Measurements from ENCODE around the gene LRCH1.

Gene LRCH1

DNA sequence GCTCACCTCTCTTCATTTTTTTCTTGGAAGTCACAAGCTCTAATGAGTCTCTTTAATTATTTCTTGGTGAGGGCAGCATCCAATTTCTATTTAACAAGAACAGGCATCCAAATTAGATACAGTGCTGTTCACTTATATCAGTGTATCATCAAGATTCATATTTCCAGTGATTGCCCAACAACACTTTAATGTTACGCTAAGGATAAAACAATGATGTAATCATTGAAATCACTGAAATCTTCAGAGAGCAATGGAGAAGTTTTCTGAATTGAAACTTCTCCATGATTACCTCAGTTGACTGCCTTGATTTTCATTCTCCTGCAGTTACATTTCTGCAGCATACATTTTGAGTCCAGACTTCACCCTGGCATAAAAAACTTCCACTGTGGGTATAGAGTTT lies 17.1 kb upstream of the LRCH1 start:
- DNase-seq = no peak

DNA sequence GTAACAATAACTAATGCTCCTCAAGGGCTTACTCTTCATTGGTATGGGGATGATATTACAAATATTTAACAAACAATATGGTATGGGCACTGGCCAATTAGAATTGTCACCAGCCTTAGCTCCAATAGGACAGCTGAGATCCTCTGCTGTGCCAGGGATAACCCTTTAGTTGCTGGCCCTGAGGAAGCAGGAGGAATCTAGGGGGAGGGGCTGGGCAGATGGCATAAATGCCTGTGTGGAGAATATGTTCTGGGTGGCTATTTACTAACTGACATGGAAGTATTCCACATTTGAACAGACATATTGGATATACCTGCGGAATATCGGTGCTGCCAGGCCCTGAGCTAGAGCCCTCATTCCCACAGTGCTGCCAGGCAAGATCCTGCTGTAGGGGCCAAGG lies 16.6 kb upstream of the LRCH1 start:
- DNase-seq = no peak

- no peak for DNase-seq
Observed at GRCh38 chr13:46539231-46539630, 13.7 kb upstream of the LRCH1 start.

GRCh38 chr13:46541210-46541609 lies 11.8 kb upstream of the LRCH1 start:
- DNase-seq = no peak

- DNase-seq = no peak
Observed at GRCh38 chr13:46542833-46543232, 10.1 kb upstream of the LRCH1 start.

DNA sequence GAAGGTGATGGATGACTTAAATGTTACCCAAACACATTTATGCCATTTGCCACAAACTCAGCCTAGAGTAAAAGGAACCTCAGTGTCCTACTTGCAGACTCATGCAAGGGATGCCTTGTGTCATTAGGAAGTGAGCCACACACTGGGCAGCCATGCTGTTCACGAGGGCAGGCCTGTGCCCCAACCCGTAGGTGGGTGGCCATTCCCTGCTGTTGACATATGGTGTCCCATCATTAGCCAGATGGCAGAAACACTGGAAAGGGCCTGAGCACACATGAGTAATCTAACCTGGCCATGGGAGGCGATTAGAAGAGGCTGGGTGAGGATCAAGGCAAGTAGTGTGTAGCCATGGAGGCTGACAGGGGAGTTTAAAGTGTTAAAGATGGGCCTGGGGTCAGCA lies 9.7 kb upstream of the LRCH1 start:
- DNase-seq = no peak

- DNase-seq = no peak
Observed at GRCh38 chr13:46544208-46544607, 8.8 kb upstream of the LRCH1 start.

DNA sequence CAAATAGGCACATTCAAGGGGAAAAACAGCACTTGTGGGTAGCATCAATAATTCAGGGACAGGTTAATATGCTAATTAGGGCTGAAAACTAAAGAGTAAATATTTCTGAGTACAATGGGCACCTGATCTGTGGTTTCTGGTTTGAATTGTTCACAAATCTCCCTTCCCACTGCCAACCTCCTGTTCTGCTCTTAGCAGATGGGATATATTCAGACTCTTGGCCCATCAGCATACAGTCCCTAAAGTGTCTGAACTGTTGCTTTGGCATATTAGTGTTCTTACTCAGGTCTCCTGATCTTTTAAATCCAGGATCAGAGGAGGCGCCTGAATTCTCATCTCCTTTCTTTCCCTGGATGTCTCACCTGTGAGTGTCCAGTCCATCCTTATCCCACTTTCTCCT lies 8.2 kb upstream of the LRCH1 start:
- DNase-seq = no peak

DNA sequence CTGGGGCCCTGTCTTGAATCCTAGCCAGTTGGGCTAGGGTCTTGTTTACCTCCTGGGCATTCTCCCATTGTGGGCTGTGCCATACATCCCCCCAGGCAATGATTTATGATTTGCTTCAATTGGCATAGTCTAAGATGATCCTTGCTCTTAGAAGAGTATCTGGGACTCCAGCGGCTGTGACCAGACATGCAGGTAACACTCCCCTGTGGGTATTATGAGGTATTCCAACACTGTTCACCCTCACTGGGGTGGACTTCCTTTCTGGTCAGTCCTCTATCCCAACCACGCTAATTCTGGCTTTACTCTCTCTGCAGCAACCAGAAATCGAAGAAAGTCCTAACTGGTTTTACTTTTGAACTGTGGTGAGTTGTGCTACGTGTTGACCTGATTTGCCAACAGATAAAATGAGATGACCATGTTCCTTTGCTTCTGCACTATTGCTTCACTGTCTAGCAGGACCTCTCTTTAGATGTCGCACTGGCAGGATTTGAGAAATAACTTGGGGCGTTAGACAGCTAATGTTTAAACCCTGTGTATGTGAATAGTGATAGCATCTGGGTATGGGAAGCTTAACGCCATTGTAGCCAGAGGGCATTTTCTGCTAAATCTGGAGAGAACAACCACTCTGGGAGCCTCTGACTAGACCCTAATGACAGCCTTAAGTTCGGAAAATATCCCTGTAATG lies 6.7 kb upstream of the LRCH1 start:
- no peak for DNase-seq

DNA sequence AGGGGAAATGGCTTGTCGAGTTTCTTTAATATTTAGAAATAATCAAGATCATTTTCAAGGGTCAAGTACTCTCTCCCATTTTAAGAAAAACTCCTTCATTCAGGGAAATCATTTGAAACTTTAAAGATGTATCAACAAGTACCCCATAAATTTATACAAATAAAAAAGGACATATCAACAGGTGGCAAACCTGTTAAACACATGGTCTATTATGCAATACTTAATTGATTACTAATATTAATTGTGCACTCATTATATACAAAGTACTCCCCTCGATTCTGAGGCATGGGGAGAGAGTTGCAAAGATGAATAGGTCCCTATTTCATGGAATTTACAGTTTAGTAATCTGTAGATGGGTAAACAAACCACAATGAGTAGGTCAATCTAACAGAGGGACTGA lies 2.1 kb upstream of the LRCH1 start:
- no peak for DNase-seq

DNA sequence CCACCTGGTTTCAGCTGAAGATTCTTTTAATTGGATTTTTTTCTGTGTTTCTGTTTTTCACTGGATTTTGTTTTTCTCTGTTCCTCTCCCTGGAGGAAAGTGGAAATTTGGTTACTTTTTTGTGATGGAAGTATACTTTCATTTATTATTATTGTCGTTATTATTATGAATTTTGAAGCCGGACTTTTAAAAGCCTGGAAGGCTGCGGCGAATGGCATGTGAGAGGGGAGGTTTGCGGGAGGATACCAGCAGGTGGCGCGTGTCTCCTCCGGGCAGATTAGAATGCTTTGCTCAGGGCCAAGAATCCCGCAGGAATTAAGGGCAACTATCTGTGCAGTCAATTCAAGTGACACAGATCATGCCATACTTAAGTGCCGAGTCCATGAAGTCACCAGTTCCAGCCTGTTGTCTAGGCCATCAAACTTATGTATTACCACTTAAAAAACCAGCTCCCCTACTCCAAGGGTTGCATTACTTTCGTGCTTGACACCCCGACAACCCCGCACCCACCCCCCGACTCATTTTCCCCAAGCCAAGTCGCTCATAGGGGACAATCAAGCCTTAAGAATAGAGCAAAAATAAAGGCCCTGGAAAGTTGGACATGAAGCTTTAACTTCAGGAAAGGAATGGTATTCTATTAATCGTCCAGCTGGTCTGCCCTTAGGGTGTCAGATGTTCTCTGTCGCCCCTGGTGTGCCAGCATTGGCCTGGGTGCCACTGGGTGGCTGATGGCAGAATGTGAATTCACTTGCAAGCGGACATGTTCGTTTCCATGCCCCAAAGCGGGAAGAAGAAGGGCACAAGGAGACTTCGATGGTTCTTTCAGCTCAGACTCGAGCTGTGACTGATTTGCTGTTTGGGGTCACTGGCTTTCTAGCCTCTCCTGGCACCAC lies 1.3 kb upstream of the LRCH1 start:
- peak; percentile 76 for DNase-seq

DNA sequence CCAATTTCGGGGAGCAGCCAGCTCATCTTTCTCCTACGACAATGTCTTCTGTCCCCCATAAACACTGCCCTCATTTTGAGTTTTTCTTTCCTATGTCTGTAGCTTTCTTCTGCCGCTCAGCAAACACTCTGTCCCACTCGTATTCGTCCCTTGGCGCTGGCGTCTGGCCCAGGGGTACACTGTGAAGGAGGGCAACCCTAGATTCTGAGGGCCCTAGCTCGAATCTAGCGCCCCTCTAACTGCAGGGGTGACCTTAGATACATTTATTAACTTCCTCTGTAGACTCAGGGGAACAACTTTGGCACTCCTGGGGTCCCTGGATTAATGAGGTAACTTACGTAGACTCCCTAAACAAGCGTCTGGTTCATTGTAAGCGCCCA lies 677 bp upstream of the LRCH1 start:
- peak; percentile 76 for DNase-seq

DNA sequence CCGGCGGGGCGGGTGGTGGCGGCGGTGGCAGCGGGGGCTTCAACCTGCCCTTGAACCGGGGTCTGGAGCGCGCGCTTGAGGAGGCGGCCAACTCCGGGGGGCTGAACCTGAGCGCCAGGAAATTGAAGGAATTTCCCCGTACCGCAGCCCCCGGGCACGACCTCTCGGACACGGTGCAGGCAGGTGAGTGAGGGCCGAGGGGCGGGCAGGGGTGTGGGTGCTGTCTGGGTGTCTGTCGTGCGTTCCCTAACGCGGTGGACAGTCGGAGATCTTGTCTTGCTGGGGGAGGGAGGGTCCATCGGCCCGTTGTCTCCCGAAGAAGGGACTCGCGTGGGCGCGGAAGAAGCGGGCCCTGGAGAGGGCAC lies 533 bp downstream of the LRCH1 start:
- no peak for DNase-seq

- peak; percentile 30 for DNase-seq
Observed at GRCh38 chr13:46553886-46554858, 1.2 kb downstream of the LRCH1 start.

- DNase-seq = no peak
Observed at GRCh38 chr13:46554951-46555350, 2.0 kb downstream of the LRCH1 start.

- DNase-seq = peak; percentile 13
Observed at GRCh38 chr13:46555722-46556417, 2.9 kb downstream of the LRCH1 start.

DNA sequence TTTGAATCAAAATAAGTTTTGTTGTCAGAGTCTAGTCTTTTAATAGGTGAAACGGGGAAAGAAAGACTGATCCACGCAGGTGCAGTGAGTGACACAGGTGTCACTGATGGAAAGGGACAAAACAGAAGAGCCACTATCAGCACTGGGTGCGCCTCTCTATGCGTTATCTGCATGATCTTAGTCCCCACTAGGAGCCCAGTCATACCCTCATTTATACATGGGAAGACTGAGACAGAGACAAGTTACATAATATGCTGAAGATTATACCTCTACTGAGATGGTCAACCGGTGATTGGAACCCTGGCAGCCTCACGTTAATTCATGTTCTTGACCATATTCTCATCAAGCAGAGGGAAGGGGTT lies 3.4 kb downstream of the LRCH1 start:
- DNase-seq = no peak

DNA sequence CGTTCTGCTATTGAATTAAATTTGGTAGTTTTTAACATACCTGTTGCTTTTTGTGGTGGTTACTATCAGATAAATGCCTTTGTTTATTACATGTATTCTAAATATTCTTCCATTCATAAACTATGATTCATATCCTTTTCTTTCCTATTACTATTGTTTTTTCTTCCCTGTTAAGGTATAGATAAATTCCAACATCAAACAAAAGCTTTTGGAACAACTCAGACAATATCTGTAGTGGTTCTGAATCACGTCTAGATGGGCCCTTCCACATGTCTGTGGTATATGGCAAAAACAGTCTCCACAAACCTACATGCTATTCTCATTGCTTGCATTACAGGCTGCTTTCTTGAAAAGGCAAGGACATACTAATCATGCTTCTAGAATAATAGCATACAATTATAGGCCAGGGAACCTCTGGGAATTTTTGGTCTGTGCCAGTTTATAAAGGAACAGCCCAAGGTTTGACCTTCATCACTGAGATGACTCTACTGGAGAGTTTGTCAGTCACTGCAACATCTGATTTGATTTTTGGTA lies 6.4 kb downstream of the LRCH1 start:
- DNase-seq = no peak

DNA sequence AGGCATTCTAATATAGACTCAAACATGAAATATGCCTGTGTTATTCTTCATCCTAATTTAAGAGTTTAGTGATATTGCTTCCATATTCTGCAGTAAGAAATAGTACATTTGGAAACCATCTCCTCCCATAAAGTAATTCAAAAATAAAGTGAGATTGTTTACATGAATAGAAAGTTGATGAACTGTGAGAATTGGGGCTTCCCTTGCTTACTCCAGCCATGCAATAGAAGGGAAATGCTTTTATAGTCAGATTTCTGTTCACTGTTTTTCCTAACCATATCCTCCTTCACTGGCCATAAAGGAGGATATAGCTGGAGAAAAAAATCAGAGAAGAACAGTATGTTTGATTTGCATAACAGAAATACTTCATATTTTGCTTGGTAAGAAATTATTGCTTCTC lies 7.8 kb downstream of the LRCH1 start:
- DNase-seq = no peak

- no peak for DNase-seq
Observed at GRCh38 chr13:46561286-46561685, 8.3 kb downstream of the LRCH1 start.

- DNase-seq = no peak
Observed at GRCh38 chr13:46561691-46562090, 8.7 kb downstream of the LRCH1 start.

- DNase-seq = no peak
Observed at GRCh38 chr13:46562152-46562551, 9.2 kb downstream of the LRCH1 start.

DNA sequence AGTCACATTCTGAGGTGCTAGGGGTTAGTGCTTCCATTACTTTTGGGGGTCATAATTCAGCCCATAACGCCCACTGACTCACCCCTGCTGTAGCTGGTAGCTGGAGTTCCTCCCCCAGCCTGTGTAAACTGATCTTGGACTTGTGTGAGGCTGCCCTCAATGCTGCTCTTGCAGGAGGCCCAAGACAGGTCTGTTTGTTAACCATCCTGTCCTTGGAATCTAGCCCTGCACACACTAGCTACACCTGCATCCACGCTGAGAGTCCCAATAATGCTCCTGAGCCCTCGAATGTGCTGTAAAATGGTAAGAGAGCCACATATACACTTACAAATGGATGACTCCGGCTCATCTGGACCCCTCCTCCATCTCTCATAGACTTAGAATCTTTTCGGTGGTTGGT lies 9.6 kb downstream of the LRCH1 start:
- no peak for DNase-seq
